Kidney capillary endothelial cell (primary cell): ENCODE measurements around the gene CD84.
"Not testable (repeated sequence)": the region's sequence is repeated elsewhere in the genome, so short reads cannot be mapped to it uniquely, and the experiment has no call there.

Source experiments
- DNase-seq: peaks from one replicate; pipeline ENCODE4 v3.0.0-alpha.2; 2018; ENCODE audit warnings: low spot score

Gene CD84

DNA sequence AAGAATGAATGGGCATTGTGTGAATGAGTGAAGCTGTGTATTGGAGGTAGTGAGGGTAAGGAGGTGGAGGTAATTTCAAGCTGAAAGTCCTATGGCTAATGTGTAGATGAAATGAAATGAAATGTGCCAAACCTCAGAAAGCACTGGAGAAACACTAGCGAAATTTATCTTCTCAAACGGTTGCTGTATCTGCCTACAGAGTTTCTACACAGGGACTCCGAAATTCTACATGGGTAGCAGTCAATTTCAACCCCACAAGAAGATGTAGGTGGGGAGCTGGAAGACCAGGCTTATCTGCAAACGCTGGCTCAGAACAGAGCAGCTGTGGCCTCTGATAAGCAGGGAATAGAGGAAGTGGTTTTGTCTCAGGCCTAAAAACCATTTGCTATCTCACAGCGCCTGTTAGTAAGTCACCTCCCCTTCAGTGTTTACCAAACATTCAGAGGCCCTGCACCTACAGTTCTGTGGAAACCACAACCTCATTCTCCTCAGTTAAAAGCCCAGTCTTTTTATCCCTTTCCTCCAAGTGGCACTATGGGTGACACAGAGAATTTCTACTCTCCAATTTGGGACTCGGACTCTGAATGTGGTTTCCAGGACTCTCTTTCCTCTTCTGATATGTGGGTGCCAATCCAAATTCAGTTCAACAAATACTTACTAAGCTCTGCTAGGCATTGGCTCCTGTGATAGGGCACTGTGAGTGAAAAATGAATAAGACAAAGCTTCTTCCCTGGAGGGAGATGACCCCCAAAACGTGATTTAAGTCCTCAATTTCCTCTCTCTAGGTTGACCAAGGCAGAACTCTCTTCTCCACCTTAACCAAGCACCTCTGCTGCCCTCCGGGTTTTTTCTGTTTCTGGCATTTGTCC is 39.1 kb downstream of the CD84 start:
- no peak for DNase-seq

- DNase-seq = no peak
Observed at GRCh38 chr1:160539684-160539989, 39.7 kb downstream of the CD84 start.

DNA sequence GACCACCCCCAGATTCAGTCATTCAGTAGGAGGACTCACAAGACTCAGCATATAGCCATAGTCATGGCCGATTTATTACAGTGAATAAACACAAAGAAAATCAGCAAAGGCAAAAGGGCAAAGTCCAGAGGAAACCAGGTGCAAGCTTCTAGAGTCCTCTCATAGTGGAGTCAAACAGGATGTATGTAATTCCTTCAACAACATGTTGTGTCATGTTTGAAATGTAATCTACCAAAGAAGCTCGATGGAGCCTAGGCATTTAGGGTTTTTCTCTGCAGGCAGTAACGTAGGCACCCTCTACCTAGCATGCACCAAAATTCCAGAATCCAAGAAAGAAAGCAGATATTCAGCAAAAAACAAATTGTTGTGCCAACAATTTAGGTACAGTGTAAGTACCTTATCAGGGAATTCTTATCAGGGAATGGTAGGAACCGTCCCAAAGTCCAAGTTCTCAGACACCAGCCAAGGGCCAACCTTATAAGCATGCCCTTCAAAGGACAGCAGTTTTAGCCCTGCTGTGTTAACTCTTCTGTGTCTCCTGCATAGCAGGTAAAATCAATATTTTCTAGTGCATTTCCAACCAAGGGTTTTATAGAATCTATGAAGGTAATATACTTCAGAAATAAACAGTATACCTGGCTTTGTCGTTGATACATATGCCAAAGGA is 40.2 kb downstream of the CD84 start:
- no peak for DNase-seq

DNA sequence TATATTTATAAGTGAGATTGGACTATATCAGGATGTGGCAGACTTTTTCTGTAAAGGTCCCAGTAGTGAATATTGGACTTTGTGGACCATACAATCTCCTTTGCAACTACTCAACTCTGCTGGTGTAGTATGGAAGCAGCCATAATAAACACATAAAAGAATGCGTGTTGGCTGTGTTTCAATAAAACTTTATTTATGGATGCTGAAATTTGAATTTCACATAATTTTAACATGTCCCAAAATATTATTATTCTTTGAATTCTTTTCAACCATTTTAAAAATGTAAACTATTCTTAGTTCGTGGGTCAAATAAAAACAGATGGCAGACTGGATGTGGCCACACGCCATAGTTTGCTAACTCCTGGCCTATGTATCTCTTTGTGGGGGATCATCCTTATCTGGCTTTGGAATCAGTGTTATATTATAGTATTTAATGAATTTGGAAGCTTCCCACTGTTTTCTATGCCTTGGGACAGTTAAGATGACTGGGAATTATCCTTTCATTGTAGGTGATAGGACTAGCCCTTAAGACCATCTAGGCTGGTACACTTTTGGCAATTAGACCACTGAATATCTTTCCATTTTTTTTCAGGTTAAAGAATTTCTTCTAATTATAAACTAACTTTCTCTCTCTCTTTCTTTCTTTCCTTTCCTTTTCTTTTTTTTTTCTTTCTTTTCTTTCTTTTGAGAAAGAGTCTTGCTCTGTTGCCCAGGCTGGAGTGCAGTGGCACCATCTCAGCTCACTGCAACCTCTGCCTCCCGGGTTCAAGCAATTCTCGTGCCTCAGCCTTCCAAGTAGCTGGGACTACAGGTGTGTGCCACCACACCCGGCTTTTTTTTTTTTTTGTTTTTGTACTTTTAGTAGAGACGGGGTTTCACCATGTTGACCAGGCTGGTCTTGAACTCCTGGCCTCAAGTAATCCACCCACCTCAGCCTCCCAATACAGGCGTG is 41.3 kb downstream of the CD84 start:
- no peak for DNase-seq

- DNase-seq = no peak
Observed at GRCh38 chr1:160534823-160535605, 44.3 kb downstream of the CD84 start.

GRCh38 chr1:160532557-160532813 is 46.8 kb downstream of the CD84 start:
- DNase-seq = not testable (repeated sequence)

GRCh38 chr1:160531809-160532556 is 47.3 kb downstream of the CD84 start:
- not testable (repeated sequence) for DNase-seq

GRCh38 chr1:160529401-160529952 is 49.8 kb downstream of the CD84 start:
- DNase-seq = not testable (repeated sequence)

DNA sequence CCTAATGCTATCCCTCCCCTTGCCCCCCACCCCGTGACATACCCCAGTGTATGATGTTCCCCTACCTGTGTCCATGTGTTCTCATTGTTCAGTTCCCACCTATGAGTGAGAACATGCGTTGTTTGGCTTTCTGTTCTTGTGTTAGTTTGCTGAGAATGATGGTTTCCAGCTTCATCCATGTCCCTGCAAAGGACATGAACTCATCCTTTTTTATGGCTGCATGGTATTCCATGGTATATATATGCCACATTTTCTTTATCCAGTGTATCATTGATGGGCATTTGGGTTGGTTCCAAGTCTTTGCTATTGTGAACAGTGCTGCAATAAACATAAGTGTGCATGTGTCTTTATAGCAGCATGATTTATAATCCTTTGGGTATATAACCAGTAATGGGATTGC is 55.5 kb downstream of the CD84 start:
- not testable (repeated sequence) for DNase-seq

DNA sequence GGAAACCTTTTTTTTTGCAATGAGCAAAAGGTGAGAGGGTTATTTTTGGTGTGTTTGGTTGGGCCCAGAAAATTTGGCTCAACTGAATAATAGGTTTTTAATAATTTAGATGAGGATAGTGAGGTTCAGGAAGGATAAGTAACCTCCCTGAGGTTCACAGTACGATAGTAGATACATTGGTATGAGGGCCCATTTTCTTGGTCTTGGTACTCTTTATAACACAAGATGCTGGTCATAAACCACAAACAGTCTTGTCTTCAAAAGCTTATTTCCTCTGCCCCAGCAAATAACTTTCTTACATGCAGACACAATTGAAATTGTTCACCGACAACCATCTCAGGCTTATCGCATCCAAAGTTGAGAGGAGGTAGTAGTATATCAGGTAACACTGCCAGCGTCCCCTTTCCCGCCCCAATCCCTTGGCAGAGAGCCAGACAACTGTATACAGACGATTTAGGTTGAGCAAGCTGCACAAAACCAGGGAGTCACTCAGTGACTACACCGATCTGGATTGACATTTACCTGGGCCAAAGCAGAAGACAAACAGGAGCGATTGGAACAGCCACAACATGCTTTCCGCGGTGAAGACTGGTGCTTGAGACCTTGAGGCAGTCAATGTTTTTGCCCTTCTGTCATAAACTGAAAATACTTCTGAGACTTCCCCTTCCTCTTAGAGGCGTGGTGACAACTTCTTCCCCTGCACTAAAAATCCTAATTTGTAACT is 56.5 kb downstream of the CD84 start, which contains the start of gene SLAMF6:
TSS of gene SLAMF6 (minus strand) at position 634 of the 724 bp plus-strand sequence. CDS start at position 571, 63 bp downstream.
- no peak for DNase-seq

DNA sequence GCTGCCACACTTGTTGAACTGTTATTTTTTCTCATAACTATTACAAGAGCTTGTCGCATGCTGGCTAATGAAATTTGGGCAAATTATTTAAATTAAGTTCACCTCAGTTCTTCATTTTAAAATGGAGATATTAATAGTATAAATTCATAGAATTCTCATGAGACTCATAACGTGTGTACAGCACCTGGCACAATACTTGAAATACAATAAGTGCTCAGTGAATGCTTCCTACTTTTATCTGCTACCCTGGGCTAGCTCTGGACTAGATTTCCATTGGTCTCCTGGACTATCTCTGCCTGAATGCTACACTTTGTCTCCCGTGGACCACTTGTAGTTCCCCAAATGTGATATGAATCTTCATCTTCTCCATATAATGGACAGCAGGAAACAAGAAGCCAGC is 57.2 kb downstream of the CD84 start:
- DNase-seq = no peak

- no peak for DNase-seq
Observed at GRCh38 chr1:160521554-160521953, 57.7 kb downstream of the CD84 start.

DNA sequence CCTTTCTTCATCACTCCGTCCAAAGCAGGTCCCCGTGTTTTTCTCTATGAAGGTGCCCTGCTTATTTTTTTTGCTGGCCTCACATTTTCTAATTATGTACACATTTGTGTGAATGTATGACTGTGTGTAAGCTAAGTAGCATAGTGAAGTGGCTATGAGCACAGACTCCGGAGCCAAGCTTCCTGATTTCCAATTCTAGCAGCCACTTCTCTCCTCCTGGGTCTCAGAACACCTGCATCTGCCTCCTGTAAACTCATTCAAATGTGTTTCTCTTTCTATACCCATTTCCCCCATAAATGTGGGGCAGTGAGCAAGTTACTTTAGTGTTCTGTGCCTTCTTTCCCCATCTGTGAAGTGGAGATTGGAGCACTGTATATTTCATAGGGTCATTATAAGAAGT is 58.3 kb downstream of the CD84 start:
- DNase-seq = no peak

DNA sequence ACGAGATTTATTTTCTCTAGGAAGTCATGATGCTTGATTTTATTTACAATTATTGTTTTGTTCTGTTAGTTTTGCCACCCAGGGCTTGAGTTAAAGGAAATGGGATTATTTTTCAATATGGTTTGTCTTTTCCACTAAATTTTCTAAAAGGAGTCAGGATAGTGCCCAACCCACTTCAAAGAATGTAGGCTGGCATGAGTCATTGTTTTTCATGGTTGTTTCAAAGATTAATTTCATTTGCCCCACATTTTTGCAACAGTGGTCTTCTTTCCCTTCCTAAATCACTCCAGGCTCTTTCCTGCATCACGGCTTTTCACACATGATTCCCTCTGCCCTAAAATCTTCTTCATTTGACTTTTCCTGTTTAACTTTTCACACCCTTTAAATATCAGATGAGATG is 58.7 kb downstream of the CD84 start:
- DNase-seq = no peak

DNA sequence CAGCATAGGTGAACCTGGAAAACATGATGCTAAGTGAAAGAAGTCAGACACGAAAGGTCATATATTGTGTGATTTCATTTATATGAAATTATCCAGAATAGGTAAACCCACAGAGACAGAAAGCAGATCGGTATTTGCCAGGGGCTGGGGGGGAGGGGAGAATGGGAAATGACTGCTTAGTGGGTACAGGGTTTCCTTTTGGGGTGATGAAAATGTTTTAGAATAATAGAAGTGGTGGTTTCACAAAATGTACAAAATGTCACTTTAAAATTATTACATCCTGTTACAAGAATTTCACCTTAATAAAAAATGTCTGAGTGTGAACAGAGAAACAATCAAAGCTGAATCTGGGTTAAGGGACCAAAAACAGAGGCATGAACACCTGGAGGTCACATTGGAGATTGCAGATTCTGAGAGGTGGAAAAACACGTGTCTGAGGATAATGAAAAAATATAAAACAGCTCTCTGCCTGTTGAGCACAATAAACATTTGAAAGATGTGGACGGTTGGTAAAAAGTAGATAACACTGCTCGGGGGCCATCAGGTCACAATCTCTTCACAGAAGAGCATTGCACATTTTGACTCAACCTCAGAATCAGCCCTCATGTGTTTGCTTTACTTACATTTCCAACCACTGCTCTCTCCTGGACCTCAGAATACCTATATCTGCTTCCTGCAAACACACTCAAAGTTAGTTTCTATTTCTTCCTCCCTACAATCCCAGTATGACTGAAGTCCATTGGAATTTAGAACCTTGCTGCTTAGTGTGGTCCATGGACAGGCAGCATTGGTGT is 59.5 kb downstream of the CD84 start:
- DNase-seq = no peak

DNA sequence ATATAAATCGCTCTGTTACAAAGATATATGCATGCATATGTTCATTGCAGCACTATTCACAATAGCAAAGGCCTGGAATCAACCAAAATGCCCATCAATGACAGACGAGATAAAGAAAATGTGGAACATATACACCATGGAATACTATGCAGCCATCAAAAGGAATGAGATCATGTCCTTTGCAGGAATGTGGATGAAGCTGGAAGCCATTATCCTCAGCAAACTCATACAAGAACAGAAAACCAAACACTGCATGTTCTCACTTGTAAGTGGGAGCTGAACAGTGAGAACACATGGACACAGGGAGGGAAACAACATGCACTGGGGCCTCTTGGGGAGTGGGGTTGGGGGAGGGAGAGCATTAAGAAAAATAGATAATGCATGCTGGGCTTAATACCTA is 61.8 kb downstream of the CD84 start:
- not testable (repeated sequence) for DNase-seq

- not testable (repeated sequence) for DNase-seq
Observed at GRCh38 chr1:160515908-160516307, 63.4 kb downstream of the CD84 start.

- no peak for DNase-seq
Observed at GRCh38 chr1:160504651-160505050, 74.6 kb downstream of the CD84 start.

DNA sequence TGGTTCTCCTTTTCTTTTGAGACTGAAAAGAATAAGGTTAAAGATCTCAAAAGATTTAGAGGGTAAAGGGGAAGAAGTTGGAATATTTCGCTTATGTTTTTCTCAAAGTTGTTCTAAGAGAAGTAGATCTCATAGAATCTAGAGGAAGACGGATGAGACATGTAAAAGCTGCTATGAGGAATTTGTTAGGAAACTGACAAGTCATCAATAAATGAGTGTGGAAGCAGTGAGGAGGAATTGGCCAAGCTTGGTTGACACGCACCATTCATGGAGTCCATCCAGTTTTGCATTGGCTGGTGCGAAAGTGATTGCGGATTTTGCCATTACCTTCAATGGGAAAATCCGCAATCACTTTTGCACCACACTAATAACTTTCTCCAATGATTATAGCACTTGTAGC is 76.2 kb downstream of the CD84 start:
- no peak for DNase-seq
